Upper lobe of left lung (tissue), 4 donors: Measurements from ENCODE around the gene GLT8D2.

Experiments used
- EP300 ChIP-seq, 4 donors: sonication (generic); formaldehyde crosslinking; IDR thresholded peaks; one replicate each; pipeline ENCODE4 v1.5.1; 2017; ENCODE audit warnings: antibody characterized with exemption in 4 of 4, control low read depth in 2 of 4
- POLR2A ChIP-seq, 4 donors: fragments of 450-650 bp; IDR thresholded peaks; one replicate each; pipeline ENCODE4 v1.5.1; 2016 to 2017; ENCODE audit warnings: antibody characterized with exemption in 4 of 4, mild to moderate bottlenecking in 2 of 4
- TF ChIP-seq, protein P1 (sequence below), 6 experiments: fragments of 450-650 bp in 4 of 6; fragments of 200-600 bp in 2 of 6; sonication (generic) in 2 of 6; IDR thresholded peaks; one replicate each; pipeline ENCODE4 v1.5.1; 2016 to 2019; ENCODE audit warnings: antibody characterized with exemption in 6 of 6

GRCh38 chr12:104010121-104010520 lies 39.9 kb downstream of the GLT8D2 start:
- TF ChIP-seq POLR2A (IDR thresholded peaks at IDR 0.05) (no peak), EP300 (IDR thresholded peaks at IDR 0.05) (no peak)
- TF ChIP-seq, protein P1, sequence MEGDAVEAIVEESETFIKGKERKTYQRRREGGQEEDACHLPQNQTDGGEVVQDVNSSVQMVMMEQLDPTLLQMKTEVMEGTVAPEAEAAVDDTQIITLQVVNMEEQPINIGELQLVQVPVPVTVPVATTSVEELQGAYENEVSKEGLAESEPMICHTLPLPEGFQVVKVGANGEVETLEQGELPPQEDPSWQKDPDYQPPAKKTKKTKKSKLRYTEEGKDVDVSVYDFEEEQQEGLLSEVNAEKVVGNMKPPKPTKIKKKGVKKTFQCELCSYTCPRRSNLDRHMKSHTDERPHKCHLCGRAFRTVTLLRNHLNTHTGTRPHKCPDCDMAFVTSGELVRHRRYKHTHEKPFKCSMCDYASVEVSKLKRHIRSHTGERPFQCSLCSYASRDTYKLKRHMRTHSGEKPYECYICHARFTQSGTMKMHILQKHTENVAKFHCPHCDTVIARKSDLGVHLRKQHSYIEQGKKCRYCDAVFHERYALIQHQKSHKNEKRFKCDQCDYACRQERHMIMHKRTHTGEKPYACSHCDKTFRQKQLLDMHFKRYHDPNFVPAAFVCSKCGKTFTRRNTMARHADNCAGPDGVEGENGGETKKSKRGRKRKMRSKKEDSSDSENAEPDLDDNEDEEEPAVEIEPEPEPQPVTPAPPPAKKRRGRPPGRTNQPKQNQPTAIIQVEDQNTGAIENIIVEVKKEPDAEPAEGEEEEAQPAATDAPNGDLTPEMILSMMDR (IDR thresholded peaks at IDR 0.05): no peak
